HG03196 (cell line): ENCODE results near the gene CCNF.

Experiments
- ATAC-seq: cut with Tn5 transposase; IDR thresholded peaks from one replicate; pipeline ENCODE4 v1.9.1; 2021; ENCODE audit not compliant: unreplicated experiment

CCNF gene

GRCh38 chr16:2500430-2500917, 71.2 kb downstream of the CCNF start:
- no peak for ATAC-seq

DNA sequence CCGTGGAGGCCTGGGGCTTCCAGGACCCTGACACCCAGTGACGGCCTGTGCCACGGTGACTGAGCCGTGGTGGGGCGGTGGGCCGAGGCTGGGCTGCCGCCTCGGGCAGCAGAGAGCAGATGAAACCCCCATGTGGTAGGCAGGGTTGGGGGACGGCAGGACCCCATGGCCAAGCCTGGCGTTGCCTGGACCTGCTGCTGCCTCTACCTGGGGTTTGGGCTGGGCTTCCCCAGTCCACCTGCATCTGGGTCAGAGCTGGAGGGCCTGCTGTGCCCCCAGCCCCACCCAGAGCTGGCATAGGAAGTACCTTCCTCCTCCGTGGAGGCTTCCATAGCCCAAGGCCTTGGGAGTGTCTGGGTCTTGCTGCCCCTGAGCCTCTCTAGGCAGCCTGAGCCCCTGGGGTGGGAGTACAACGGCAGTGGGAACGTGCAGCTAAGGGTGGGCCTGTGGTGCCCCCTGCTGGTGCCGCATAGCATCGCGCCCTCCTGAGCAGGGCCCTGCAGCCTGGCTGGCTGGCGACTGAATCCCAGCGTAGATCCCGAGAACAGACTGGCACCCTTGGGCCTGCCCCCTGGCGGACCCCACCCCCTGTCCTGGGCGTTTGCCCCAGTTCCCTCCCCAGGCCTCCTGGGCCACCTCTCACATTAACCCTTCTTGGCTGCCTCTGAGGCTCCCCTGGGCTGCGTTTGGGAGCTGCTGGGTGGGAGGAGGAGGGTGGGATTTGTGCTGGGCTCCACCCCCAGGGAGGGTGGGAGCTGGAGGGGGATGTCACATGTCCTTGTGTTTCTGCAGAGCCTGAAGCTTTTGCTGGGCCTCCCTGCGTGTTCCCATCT, 71.9 kb downstream of the CCNF start:
- no peak for ATAC-seq

- no peak for ATAC-seq
Measured at GRCh38 chr16:2501946-2502895, 73.0 kb downstream of the CCNF start.

DNA sequence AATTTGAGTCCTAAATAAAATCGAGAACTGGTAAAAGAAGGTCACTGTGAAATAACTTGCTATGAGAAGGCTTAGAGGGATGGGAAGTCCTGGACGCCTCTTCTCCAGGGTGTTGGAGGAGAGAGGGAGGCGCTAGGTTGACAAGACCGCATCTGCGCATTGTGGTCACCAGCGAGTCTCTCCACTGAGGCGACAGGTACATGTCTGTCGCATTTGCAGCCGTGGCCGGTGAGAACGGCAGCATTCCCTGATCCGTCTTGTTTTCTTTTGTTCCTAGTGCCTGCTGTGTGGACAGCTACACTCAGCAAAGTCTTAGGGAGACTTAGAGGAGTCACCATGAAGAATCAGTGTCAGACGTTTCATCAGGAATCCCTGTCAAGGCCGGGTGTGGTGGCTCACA, 76.4 kb downstream of the CCNF start:
- ATAC-seq = no peak

DNA sequence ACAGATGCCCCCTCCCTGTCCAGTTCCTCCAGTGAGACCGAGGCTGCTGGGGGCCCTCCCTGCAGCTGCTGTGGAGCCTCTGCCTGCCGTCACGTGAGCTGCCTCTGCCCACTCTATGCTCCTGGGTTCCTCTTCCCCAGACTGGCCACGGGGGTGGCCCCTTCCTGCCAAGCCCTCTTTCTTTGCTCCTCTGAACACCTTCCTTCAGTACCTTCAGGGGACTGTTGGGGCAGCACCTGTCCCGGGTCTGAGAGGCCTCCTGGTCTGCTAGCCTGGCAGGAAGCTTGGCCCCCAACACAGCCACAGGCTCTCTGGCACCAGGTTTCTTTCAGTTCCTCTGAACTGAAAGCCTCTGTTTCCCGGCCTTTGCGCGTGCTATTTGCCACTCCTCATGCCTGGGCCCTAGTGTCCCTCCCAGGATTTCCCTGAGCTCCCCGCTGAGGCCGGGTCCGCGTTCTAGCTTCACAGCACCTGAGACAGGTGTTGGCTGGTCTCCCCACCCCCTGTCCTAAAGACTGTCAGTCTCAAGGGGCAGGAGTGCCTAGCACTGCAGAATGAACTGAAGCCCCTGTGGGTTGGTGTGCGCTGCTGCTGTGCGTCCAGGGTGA, 77.9 kb downstream of the CCNF start:
- no peak for ATAC-seq

- ATAC-seq = no peak
Measured at GRCh38 chr16:2507665-2508064, 78.4 kb downstream of the CCNF start.
